Osteoblast (primary cell): Measurements from ENCODE around the gene DCAF11. TPM values are rescaled to one million over a fixed set of nuclear protein-coding genes. Genes with fewer than 3 reads are reported as not detected.

Source experiments
- DNase-seq: peaks from one replicate; pipeline ENCODE4 v3.0.0; 2011; ENCODE audit warnings: low spot score, mixed read lengths; ENCODE audit not compliant: insufficient read length; ENCODE audit errors: missing footprints
- H2AFZ ChIP-seq: 2 replicates; pipeline ENCODE4 v1.6.0; 2011; ENCODE audit warnings: mild to moderate bottlenecking, low read length
- H3K27ac ChIP-seq: 2 replicates; pipeline ENCODE4 v1.5.1; 2011; ENCODE audit warnings: mild to moderate bottlenecking, low read depth, low read length, moderate library complexity
- H3K27me3 ChIP-seq: 2 replicates; pipeline ENCODE4 v1.6.0; 2012; ENCODE audit warnings: mild to moderate bottlenecking, control low read depth, inconsistent platforms, low read length, moderate library complexity; ENCODE audit not compliant: insufficient read depth
- H3K36me3 ChIP-seq: 2 replicates; pipeline ENCODE4 v1.5.1; 2011; ENCODE audit warnings: mild to moderate bottlenecking, low read length, control low read depth, moderate library complexity; ENCODE audit not compliant: insufficient read depth
- H3K4me1 ChIP-seq: 2 replicates; pipeline ENCODE4 v1.5.1; 2011; ENCODE audit warnings: mild to moderate bottlenecking, low read length, control low read depth, moderate library complexity; ENCODE audit not compliant: insufficient read depth
- H3K4me2 ChIP-seq: 2 replicates; pipeline ENCODE4 v1.6.0; 2011; ENCODE audit warnings: mild to moderate bottlenecking, low read length; ENCODE audit not compliant: insufficient read depth
- H3K4me3 ChIP-seq: fragments of 200-600 bp; sonication (generic); 3 replicates; pipeline ENCODE4 v1.5.1; 2012; ENCODE audit warnings: mild to moderate bottlenecking, low read length, inconsistent platforms; ENCODE audit not compliant: insufficient read depth
- H3K79me2 ChIP-seq: 2 replicates; pipeline ENCODE4 v1.6.0; 2012; ENCODE audit warnings: mild to moderate bottlenecking, low read length, control low read depth, inconsistent platforms; ENCODE audit not compliant: insufficient read depth
- H3K9me3 ChIP-seq: 2 replicates; pipeline ENCODE4 v1.5.1; 2011; ENCODE audit warnings: low read depth, low read length, control low read depth
- H4K20me1 ChIP-seq: 2 replicates; pipeline ENCODE4 v1.6.0; 2012; ENCODE audit warnings: mild to moderate bottlenecking, low read length, control low read depth; ENCODE audit not compliant: insufficient read depth
- total RNA-seq: library from RNA; depleted of rRNA; stranded (reverse); fragments of >200 nt; gene quantifications from 2 replicates; pipeline ENCODE4 v1.2.3, GENCODE V29; 2012
- TF ChIP-seq, protein P1 (sequence below): IDR thresholded peaks from 2 replicates; pipeline ENCODE4 v1.5.1; 2011; ENCODE audit warnings: mild to moderate bottlenecking, low read depth, low read length, moderate library complexity; ENCODE audit errors: extremely low read depth

Gene DCAF11
- total RNA-seq, 1 donor: 84.7 TPM

GRCh38 chr14:24076302-24076601 lies 38.3 kb upstream of the DCAF11 start:
- H3K79me2 ChIP-seq: no peaks in the 10 kb centered on the region
- H3K9me3 ChIP-seq: no peaks in the 10 kb centered on the region
- H3K27ac ChIP-seq: no peak overlapping the region
- no peak overlapping the region for H3K4me3 ChIP-seq
- no peaks in the 10 kb centered on the region for H4K20me1 ChIP-seq
- H3K36me3 ChIP-seq: no peaks in the 10 kb centered on the region
- H3K4me2 ChIP-seq: no peak overlapping the region
- TF ChIP-seq, protein P1, sequence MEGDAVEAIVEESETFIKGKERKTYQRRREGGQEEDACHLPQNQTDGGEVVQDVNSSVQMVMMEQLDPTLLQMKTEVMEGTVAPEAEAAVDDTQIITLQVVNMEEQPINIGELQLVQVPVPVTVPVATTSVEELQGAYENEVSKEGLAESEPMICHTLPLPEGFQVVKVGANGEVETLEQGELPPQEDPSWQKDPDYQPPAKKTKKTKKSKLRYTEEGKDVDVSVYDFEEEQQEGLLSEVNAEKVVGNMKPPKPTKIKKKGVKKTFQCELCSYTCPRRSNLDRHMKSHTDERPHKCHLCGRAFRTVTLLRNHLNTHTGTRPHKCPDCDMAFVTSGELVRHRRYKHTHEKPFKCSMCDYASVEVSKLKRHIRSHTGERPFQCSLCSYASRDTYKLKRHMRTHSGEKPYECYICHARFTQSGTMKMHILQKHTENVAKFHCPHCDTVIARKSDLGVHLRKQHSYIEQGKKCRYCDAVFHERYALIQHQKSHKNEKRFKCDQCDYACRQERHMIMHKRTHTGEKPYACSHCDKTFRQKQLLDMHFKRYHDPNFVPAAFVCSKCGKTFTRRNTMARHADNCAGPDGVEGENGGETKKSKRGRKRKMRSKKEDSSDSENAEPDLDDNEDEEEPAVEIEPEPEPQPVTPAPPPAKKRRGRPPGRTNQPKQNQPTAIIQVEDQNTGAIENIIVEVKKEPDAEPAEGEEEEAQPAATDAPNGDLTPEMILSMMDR: no peak
- H3K27me3 ChIP-seq: peaks cover 25% of the 10 kb centered on the region
- peaks cover 5% of the 10 kb centered on the region for H3K4me1 ChIP-seq
- no peak for DNase-seq
- H2AFZ ChIP-seq: no peak overlapping the region

GRCh38 chr14:24077086-24077485 lies 37.5 kb upstream of the DCAF11 start:
- H3K27me3 ChIP-seq: peaks cover 33% of the 10 kb centered on the region
- TF ChIP-seq, protein P1: no peak
- H3K27ac ChIP-seq: no peak overlapping the region
- no peak for DNase-seq
- no peaks in the 10 kb centered on the region for H3K79me2 ChIP-seq
- peaks cover 5% of the 10 kb centered on the region for H3K4me1 ChIP-seq
- no peak overlapping the region for H3K4me3 ChIP-seq
- no peaks in the 10 kb centered on the region for H3K9me3 ChIP-seq
- no peaks in the 10 kb centered on the region for H3K36me3 ChIP-seq
- no peak overlapping the region for H3K4me2 ChIP-seq
- H4K20me1 ChIP-seq: no peaks in the 10 kb centered on the region
- H2AFZ ChIP-seq: no peak overlapping the region

DNA sequence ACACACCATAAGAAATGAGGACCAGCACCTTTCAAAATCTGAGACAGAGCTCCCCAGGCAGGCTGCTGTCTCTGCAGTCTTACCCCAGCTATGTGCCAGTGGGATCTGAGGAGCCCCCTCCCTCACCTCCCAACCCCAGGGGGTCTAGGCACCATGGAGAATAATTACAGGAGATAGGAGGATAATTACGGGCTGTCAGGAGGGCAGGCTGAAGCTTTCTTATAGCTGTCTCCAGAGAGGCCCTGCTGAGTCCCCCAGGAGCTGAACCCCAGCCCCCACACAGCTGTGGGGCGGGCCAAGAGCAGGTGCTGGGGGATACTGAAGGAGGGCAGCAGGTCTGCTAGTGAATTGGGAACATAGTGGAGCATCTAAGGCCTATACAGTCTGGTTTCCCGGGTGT lies 36.4 kb upstream of the DCAF11 start:
- DNase-seq: no peak
- Histone ChIP-seq H3K36me3 (no peaks in the 10 kb centered on the region), H3K4me3 (no peak overlapping the region), H3K4me1 (peaks cover 5% of the 10 kb centered on the region), H3K79me2 (no peaks in the 10 kb centered on the region), H3K27me3 (peaks cover 39% of the 10 kb centered on the region), H3K27ac (no peak overlapping the region), H4K20me1 (no peaks in the 10 kb centered on the region), H3K4me2 (no peak overlapping the region), H2AFZ (no peak overlapping the region), H3K9me3 (no peaks in the 10 kb centered on the region)
- TF ChIP-seq, protein P1: no peak

DNA sequence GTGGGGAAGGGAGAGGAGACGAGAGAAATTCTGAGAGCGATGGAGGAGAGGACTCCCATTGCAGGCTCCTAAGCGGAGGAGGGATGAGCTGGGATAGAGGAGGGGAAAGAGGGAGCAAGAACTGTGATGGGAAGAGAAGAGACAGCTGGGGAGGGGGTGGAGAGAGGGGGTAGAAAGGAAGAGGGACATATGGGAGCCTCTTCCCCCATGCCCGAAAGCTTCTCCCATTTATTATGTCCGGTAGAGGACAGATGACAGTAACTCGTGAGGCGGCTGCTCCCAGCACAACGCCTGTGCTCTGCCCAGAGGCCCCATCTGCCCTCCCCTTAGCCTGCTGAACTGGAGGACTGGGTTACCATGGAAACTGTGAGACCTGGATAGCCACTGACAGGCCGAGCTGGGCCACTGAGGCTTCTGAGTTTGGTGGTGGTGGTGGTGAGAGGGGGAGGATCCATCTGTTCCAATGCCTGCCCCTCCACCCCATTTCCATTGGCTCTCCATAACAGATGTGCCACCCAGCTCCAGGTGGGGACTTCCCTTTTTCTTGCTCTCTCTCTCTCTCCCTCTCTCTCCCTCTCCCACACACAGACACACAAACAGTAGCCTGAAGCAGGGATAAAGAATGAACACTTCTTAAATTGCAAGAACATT lies 35.0 kb upstream of the DCAF11 start:
- no peaks in the 10 kb centered on the region for H4K20me1 ChIP-seq
- TF ChIP-seq, protein P1: no peak
- no peaks in the 10 kb centered on the region for H3K36me3 ChIP-seq
- H3K4me2 ChIP-seq: no peak overlapping the region
- H3K4me3 ChIP-seq: no peak overlapping the region
- H3K27me3 ChIP-seq: peaks cover 40% of the 10 kb centered on the region
- no peak for DNase-seq
- H3K27ac ChIP-seq: no peak overlapping the region
- H3K4me1 ChIP-seq: peaks cover 5% of the 10 kb centered on the region
- no peaks in the 10 kb centered on the region for H3K79me2 ChIP-seq
- no peak overlapping the region for H2AFZ ChIP-seq
- H3K9me3 ChIP-seq: no peaks in the 10 kb centered on the region
